K562 (cell line): Measurements from ENCODE around the gene NEDD9. TPM values are rescaled to one million over a fixed set of nuclear protein-coding genes. Genes with fewer than 3 reads are reported as not detected.

Experiments
- ATAC-seq: fragments of 200-7000 bp; cut with Tn5 transposase; 3 replicates; pipeline ENCODE4 v1.9.1; 2020; ENCODE audit warnings: moderate library complexity
- BruUV-seq: library from RNA; stranded (reverse); fragments of 400-500 nt; replicated peaks from 2 replicates; lab custom pipeline; 2021; lab: Mats Ljungman, UMichigan
- CTCF ChIA-PET: fragments of 300-600 bp; formaldehyde crosslinking; extraction: SDS; loops from one replicate; lab custom pipeline; 2021; ENCODE audit warnings: low intra/inter-chr PET ratio; lab: Yijun Ruan, JAX
- POLR2A ChIA-PET: fragments of 300-600, 350-650 bp; sonication (Branson Sonifier 250); formaldehyde crosslinking; extraction: SDS; loops from one replicate; lab custom pipeline; 2021; ENCODE audit warnings: antibody characterized with exemption, inconsistent platforms; lab: Yijun Ruan, JAX
- DNase-seq, 4 experiments: peaks; one replicate each; pipeline versions ENCODE4 v3.0.0 to v3.0.0-alpha.2; 2011 to 2018; ENCODE audit warnings: low spot score in 3 of 4, mixed read lengths in 3 of 4; ENCODE audit errors: extremely low read depth in 1 of 4
- FAIRE-seq: peaks from 2 replicates; lab custom pipeline; 2011; peaks lifted over from hg19 to GRCh38; lab: Jason Lieb, UNC
- H2AFZ ChIP-seq: 2 replicates; pipeline ENCODE4 v1.6.0; 2011; ENCODE audit warnings: low read depth, low read length, control low read depth, inconsistent platforms
- H3K27ac ChIP-seq: fragments of 200-600 bp; 3 replicates; pipeline ENCODE4 v1.8.0; 2011; ENCODE audit warnings: low read depth, mild to moderate bottlenecking, control low read depth, inconsistent platforms, low read length, moderate library complexity, mixed read lengths; ENCODE audit errors: extremely low read depth
- H3K27me3 ChIP-seq, 2 experiments: fragments of 300-600 bp in 1 of 2; 2 replicates in 1 of 2; 3 replicates in 1 of 2; pipeline versions ENCODE4 v1.6.0 to v1.8.0; 2011; ENCODE audit warnings: inconsistent platforms in 2 of 2, low read length in 2 of 2, mild to moderate bottlenecking in 1 of 2, mixed read lengths in 1 of 2, moderate library complexity in 1 of 2; ENCODE audit not compliant: control insufficient read depth in 2 of 2, insufficient read depth in 2 of 2
- H3K36me3 ChIP-seq: fragments of 300-600 bp; 3 replicates; pipeline ENCODE4 v1.8.0; 2011; ENCODE audit warnings: mild to moderate bottlenecking, low read length, inconsistent platforms; ENCODE audit not compliant: control insufficient read depth, insufficient read depth
- H3K4me1 ChIP-seq, 2 experiments: fragments of 200-600 bp in 1 of 2; replicated peaks in 1 of 2; 2 replicates in 1 of 2; 3 replicates in 1 of 2; pipeline versions ENCODE4 v1.5.1 to v1.8.0; 2011; ENCODE audit warnings: inconsistent platforms in 2 of 2, low read length in 2 of 2, mild to moderate bottlenecking in 1 of 2, mixed read lengths in 1 of 2, moderate library complexity in 1 of 2; ENCODE audit not compliant: control insufficient read depth in 2 of 2, insufficient read depth in 2 of 2
- H3K4me2 ChIP-seq: 2 replicates; pipeline ENCODE4 v1.6.1; 2011; ENCODE audit warnings: low read length, control low read depth, inconsistent platforms, mixed read lengths; ENCODE audit not compliant: insufficient read depth
- H3K4me3 ChIP-seq: fragments of 200-600 bp; sonication (generic), shearing (Covaris generic); 2 replicates; pipeline ENCODE4 v1.5.1; 2016; ENCODE audit warnings: control low read depth, inconsistent platforms
- H3K79me2 ChIP-seq: fragments of 200-600 bp; 3 replicates; pipeline ENCODE4 v1.8.0; 2011; ENCODE audit warnings: low read length, inconsistent platforms; ENCODE audit not compliant: control insufficient read depth, insufficient read depth
- H3K9ac ChIP-seq, 2 experiments: 2 replicates each; pipeline versions ENCODE4 v1.6.0 to v1.6.1; 2011; ENCODE audit warnings: low read depth in 2 of 2, low read length in 2 of 2, control low read depth in 1 of 2, inconsistent platforms in 1 of 2, mild to moderate bottlenecking in 1 of 2, mixed read lengths in 1 of 2; ENCODE audit not compliant: insufficient read depth in 1 of 2
- H3K9me1 ChIP-seq: one replicate; pipeline ENCODE4 v1.6.0; 2011; ENCODE audit warnings: inconsistent platforms, mild to moderate bottlenecking, low read length, moderate library complexity; ENCODE audit not compliant: control insufficient read depth, insufficient read depth
- H3K9me3 ChIP-seq: replicated peaks from 2 replicates; pipeline ENCODE4 v1.5.1; 2011; ENCODE audit warnings: low read depth, low read length, inconsistent platforms; ENCODE audit not compliant: control insufficient read depth, insufficient read depth
- H4K20me1 ChIP-seq: replicated peaks from 2 replicates; pipeline ENCODE4 v1.6.1; 2011; ENCODE audit warnings: low read length, inconsistent platforms, mixed read lengths; ENCODE audit not compliant: control insufficient read depth, insufficient read depth
- BACH1 ChIP-seq: fragments of 200-800 bp; sonication (Bioruptor generic); IDR thresholded peaks from 2 replicates; pipeline ENCODE4 v1.6.1; 2016; ENCODE audit warnings: missing genetic modification characterization, missing compliant biosample characterization
- DEAF1 ChIP-seq: fragments of 450-650 bp; formaldehyde crosslinking; IDR thresholded peaks from 2 replicates; pipeline ENCODE4 v1.4.0; 2020; ENCODE audit warnings: mild to moderate bottlenecking, moderate library complexity
- GABPA ChIP-seq: fragments of 200-800 bp; sonication (Bioruptor generic); conservative IDR thresholded peaks from 2 replicates; pipeline ENCODE4 v1.6.1; 2016; ENCODE audit warnings: low read depth, missing genetic modification characterization, missing compliant biosample characterization
- HMGXB4 ChIP-seq: sonication (generic); formaldehyde crosslinking; IDR thresholded peaks from 2 replicates; pipeline ENCODE4 v1.8.1; 2023; ENCODE audit warnings: mild to moderate bottlenecking, missing genetic modification reagents
- SMARCA4 ChIP-seq: fragments of 450-650 bp; IDR thresholded peaks from 2 replicates; pipeline ENCODE4 v1.6.1; 2016
- WGBS: fragments of 100-300 bp; shearing (Covaris generic); methylation state at CpG from one replicate; pipeline ENCODE4 v1.1.6; 2016; ENCODE audit warnings: low coverage, mixed read lengths; ENCODE audit not compliant: insufficient coverage; ENCODE audit errors: missing lambda C conversion rate; 5-methylcytosine and 5-hydroxymethylcytosine counted together
- in situ Hi-C: fragments of 300-500 bp; cut with MboI; formaldehyde crosslinking; loops from 4 replicates; pipeline ENCODE4 v1.15.0; 2018; ENCODE audit warnings: inconsistent platforms, mixed read lengths
- intact Hi-C: fragments of 100-400 bp; cut with micrococcal nuclease; formaldehyde crosslinking; loops from 2 replicates; pipeline ENCODE4 v1.14.2; 2022
- polyA plus RNA-seq, 8 experiments: library from polyadenylated mRNA; depleted of rRNA in 4 of 8; stranded (reverse) in 5 of 8; unstranded in 3 of 8; fragments of >200 nt; fragmentation: Nextera tagmentation in 2 of 8; fragmentation: Illumina TruSeq in 1 of 8; extraction: Ambion mirVana in 2 of 8; extraction: Trizol in 1 of 8; gene quantifications; 2 replicates each; pipeline versions ENCODE4 v1.2.1 to v1.2.3, GENCODE V29; 2011 to 2014; ENCODE audit warnings: inconsistent platforms in 1 of 8, missing spikeins in 1 of 8
- total RNA-seq, 7 experiments: library from RNA; depleted of rRNA in 6 of 7; stranded (reverse); fragments of >200 nt in 6 of 7; fragmentation: Illumina TruSeq in 2 of 7; extraction: Trizol in 2 of 7; gene quantifications; 2 replicates each; pipeline versions ENCODE4 v1.2.1 to v1.2.3, GENCODE V29; 2011 to 2021; ENCODE audit warnings: low replicate concordance in 1 of 7

NEDD9 gene
- total and polyA plus RNA-seq, 9 of the 15 experiments (the other 6 are each of a cell fraction or from before 2014, with no cell fraction given) = 0.04 to 0.18 (median 0.15) TPM; not detected in 6

- no peaks in the 10 kb centered on the region for H3K4me1 ChIP-seq
- intact Hi-C loops (no loop called here), in situ Hi-C loops (no loop called here)
- H3K4me2 ChIP-seq = no peak overlapping the region
- no peaks in the 10 kb centered on the region for H3K9me3 ChIP-seq
- no peak overlapping the region for H3K4me3 ChIP-seq
- no peak for FAIRE-seq
- H3K27ac ChIP-seq = no peak overlapping the region
- H2AFZ ChIP-seq = no peak overlapping the region
- H3K9me1 ChIP-seq = no peaks in the 10 kb centered on the region
- no TSS peak for BruUV-seq
- H3K27me3 ChIP-seq = peaks cover 14 to 32% of the 10 kb centered on the region in 2 experiments; a peak in 4 of 5 replicates
- no peak for ATAC-seq
- WGBS = 0% methylated on average over 2 of the region's 2 CpGs
- H3K9ac ChIP-seq = no peak overlapping the region
- no peaks in the 10 kb centered on the region; the same call in 1 of the 2 replicates for H4K20me1 ChIP-seq
- no peak for TF ChIP-seq SMARCA4
- TF ChIP-seq BACH1 (tag) = no peak
- TF ChIP-seq HMGXB4 (CRISPR knock-in tag) = no peak
- TF ChIP-seq GABPA (tag) = no peak
- no peak for TF ChIP-seq DEAF1 (CRISPR knock-in tag)
- no peaks in the 10 kb centered on the region for H3K36me3 ChIP-seq
- ChIA-PET CTCF (no interaction called here), POLR2A (no interaction called here)
- H3K79me2 ChIP-seq = no peaks in the 10 kb centered on the region
- DNase-seq = no peak
These were observed 49.8 kb upstream of the NEDD9 start for GRCh38 chr6:11282245-11282644.
